HG02973 (cell line): ENCODE data around the gene NUDT6.

Experiments
- ATAC-seq: cut with Tn5 transposase; IDR thresholded peaks from one replicate; pipeline ENCODE4 v1.9.1; 2021; ENCODE audit warnings: moderate library complexity; ENCODE audit not compliant: unreplicated experiment

Gene NUDT6

DNA sequence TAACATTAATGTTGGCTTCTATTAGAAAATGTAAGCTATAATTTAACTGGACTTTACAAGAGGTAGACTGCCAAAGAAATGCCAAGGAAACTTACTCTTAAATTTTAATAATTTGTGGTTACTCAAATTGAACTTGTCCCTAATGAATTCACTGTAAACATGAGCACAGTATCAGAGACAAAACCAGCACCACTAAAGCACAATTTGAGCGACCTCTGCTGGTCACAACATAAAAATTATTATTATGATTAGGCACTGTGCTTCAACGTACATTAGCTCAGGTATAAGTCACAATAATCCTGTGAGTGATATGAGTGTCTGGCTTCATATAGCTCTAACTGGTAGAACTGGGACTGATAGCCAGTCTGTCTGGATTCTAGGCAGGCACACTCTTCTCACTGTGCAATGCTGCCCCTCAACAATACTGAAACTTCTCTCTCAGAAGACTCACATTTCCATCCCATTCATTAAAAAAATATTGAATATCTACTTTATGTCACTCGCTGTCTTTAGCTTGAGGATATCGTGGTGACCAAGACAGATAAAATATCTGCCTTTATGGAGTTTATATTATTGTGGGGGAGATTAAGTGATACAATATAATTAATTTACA is 8.0 kb downstream of the NUDT6 start:
- ATAC-seq, result peak; percentile 90

GRCh38 chr4:122912810-122913575 is 9.4 kb downstream of the NUDT6 start:
- ATAC-seq, result no peak

GRCh38 chr4:122911588-122911987 is 10.8 kb downstream of the NUDT6 start:
- no peak for ATAC-seq

DNA sequence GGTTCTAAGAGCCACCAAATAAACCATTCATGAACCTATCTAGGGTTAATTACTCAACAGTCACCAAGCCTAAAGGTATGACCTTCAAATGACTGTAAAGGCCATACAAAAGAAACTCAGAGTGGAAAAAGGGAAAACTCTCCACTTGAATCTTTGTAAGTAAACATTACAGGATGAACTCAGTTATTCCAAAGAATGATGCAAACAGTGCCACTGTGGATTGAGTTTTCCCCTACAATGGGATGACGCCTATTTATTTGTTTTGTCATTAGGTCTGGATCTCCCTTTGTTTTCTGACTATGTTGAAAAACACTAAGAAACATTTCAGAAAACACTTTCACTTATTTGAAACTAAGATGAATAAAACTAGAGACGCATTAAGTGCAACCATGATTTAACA is 12.7 kb downstream of the NUDT6 start:
- no peak for ATAC-seq

DNA sequence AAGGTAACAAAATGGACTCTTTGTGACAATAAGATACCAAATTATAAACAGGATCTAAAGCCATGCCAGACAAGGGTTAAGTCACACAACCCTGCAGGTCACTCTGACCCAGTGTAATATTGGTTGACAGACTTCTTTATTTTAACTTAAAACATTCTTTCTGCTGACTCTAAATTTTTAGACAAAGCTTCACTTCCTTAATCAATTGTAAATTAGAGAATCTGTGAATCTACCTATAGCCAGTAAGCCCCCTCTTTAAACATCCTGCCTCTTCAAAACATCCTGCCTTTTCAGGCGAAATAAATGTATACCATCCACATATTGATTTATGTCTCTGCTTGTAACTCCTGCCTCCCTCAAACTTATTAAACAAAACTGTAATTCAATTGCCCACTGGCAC is 14.2 kb downstream of the NUDT6 start:
- no peak for ATAC-seq

DNA sequence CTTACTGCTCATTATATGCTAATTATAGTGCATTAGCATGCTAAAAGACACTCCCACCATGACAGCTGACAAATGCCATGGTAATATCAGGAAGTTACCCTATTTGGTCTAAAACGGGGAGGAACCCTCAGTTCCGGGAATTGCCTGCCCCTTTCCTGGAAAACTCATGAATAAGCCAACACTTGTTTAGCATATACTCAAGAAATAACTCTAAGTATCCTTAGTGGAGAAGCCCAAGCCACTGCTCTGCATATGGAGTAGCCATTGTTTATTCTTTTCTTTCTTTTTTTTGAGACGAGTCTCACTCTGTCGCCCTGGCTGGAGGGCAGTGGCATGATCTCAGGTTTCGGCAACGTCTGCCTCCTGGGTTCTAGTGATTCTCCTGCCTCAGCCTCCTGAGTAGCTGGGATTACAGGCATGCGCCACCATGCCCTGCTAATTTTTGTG is 15.5 kb downstream of the NUDT6 start:
- ATAC-seq, result no peak

GRCh38 chr4:122903766-122904288 is 18.6 kb downstream of the NUDT6 start:
- ATAC-seq, result no peak

- no peak for ATAC-seq
Observed at GRCh38 chr4:122901247-122902010, 21.0 kb downstream of the NUDT6 start.

GRCh38 chr4:122900314-122900713 is 22.1 kb downstream of the NUDT6 start:
- ATAC-seq, result no peak

DNA sequence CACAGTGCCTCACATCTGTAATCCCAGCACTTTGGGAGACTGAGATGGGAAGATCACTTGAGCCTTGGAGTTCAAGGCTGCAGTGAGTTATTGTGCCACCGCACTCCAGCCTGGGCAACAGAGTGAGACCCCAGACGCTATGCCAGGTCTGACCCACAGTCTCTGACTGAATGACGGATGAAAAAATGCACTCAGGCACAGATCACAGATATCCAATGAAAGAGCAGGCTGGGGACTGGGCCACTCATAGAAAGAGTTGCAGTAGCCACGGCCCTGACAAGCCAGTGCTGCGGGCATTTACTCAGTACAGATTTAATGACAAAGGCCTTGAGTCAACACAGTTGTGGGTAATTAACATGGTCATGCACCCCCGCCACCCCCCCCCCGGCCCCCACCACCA is 22.7 kb downstream of the NUDT6 start:
- no peak for ATAC-seq

GRCh38 chr4:122898370-122899150 is 23.8 kb downstream of the NUDT6 start:
- no peak for ATAC-seq

- no peak for ATAC-seq
Observed at GRCh38 chr4:122896270-122896669, 26.1 kb downstream of the NUDT6 start.

GRCh38 chr4:122895336-122895995 is 26.9 kb downstream of the NUDT6 start:
- ATAC-seq, result no peak

- ATAC-seq, result no peak
Observed at GRCh38 chr4:122894827-122895226, 27.6 kb downstream of the NUDT6 start.

- peak; percentile 45 for ATAC-seq
Observed at GRCh38 chr4:122890147-122890795, 32.1 kb downstream of the NUDT6 start.

- ATAC-seq, result peak; percentile 15
Observed at GRCh38 chr4:122889726-122890125, 32.7 kb downstream of the NUDT6 start.

GRCh38 chr4:122884499-122884898 is 37.9 kb downstream of the NUDT6 start:
- no peak for ATAC-seq

GRCh38 chr4:122882857-122883735 is 39.3 kb downstream of the NUDT6 start:
- ATAC-seq, result no peak

DNA sequence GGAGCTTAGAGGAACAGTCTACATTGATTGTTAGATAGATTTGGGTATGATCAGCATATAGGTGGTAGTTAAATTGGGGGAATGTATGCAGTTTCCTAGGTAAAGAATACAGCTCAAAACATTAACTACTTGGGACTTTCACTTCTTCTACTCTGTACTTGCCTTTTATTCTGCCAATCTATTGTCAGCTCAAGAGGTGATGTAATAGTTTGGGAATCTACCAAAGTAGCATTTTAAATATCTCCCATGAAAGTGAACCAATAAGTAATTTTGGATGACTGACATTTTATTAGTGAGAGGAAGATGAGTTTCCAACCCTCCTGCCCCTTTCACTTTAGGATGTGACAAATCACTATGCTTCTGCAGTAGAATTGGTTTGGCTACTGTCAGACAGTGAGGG is 43.4 kb downstream of the NUDT6 start:
- no peak for ATAC-seq
